Aorta (tissue), 5 donors: ENCODE results near the gene VANGL1. TPM values are rescaled to one million over a fixed set of nuclear protein-coding genes. Genes with fewer than 3 reads are reported as not detected.

ENCODE experiments used
- ATAC-seq: fragments of 200-7000 bp; cut with Tn5 transposase; one replicate; pipeline ENCODE4 v1.9.1; 2022; ENCODE audit warnings: moderate library complexity; ENCODE audit not compliant: low FRiP score
- DNase-seq, 2 donors: peaks; one replicate each; pipeline ENCODE4 v3.0.0-alpha.2; 2020
- H3K27ac ChIP-seq, 2 donors: one replicate each; pipeline ENCODE4 v1.5.1; 2013; ENCODE audit warnings: low read length in 2 of 2, mild to moderate bottlenecking in 2 of 2, moderate library complexity in 2 of 2, control low read depth in 1 of 2, inconsistent platforms in 1 of 2, low read depth in 1 of 2
- H3K27me3 ChIP-seq, 2 donors: one replicate each; pipeline ENCODE4 v1.6.1; 2013; ENCODE audit warnings: control low read depth in 1 of 2, low read length in 1 of 2, mild to moderate bottlenecking in 1 of 2, moderate library complexity in 1 of 2; ENCODE audit not compliant: insufficient read depth in 2 of 2, control insufficient read depth in 1 of 2
- H3K36me3 ChIP-seq, 2 donors: one replicate each; pipeline ENCODE4 v1.6.1; 2013; ENCODE audit warnings: control low read depth in 1 of 2, low read length in 1 of 2, mild to moderate bottlenecking in 1 of 2; ENCODE audit not compliant: insufficient read depth in 2 of 2, control insufficient read depth in 1 of 2
- H3K4me1 ChIP-seq, 2 donors: one replicate each; pipeline ENCODE4 v1.6.1; 2013; ENCODE audit warnings: low read length in 2 of 2, control low read depth in 1 of 2, mild to moderate bottlenecking in 1 of 2, moderate library complexity in 1 of 2; ENCODE audit not compliant: insufficient read depth in 2 of 2, control insufficient read depth in 1 of 2
- H3K4me3 ChIP-seq, 2 donors: one replicate each; pipeline ENCODE4 v1.5.1; 2013; ENCODE audit warnings: low read length in 2 of 2, control low read depth in 1 of 2, mild to moderate bottlenecking in 1 of 2
- H3K9me3 ChIP-seq: one replicate; pipeline ENCODE4 v1.6.1; 2013; ENCODE audit warnings: mild to moderate bottlenecking, low read length; ENCODE audit not compliant: control insufficient read depth
- WGBS, 2 donors: extraction: QIAGEN DNeasy Blood & Tissue Kit; methylation state at CpG; one replicate each; pipeline ENCODE4 v1.1.7; 2013; 5-methylcytosine and 5-hydroxymethylcytosine counted together
- intact Hi-C, 2 donors: fragments of 100-400 bp; cut with DNase I; formaldehyde crosslinking; loops; one replicate each; pipeline versions ENCODE4 v1.14.2 to v1.15.0; 2022
- polyA plus RNA-seq, 2 donors: library from polyadenylated mRNA; stranded (reverse); fragments of 200-250 nt; gene quantifications; one replicate each; pipeline ENCODE4 v1.2.3, GENCODE V29; 2013
- total RNA-seq, 2 donors: library from RNA; stranded (reverse); fragmentation: NEBNext Ultra II Directional; extraction: Animal tissue kit (Norgen Biotek cat#: 25700); gene quantifications; one replicate each; pipeline ENCODE4 v1.2.1, GENCODE V29; 2021
- donor health status: healthy with polysubstance abuse.
- donor health status: Bipolar disorder and iron deficiency.
- donor health status: DM: no; HTN: no; CAD: no.
- donor health status: DM: no; HTN: no; CAD: no.
- donor health status: DM: yes; HTN: yes; CAD: no.

The VANGL1 gene
- total and polyA plus RNA-seq, 4 donors: 0.75 to 14.8 (median 6.0) TPM

GRCh38 chr1:115668579-115668978 is 26.8 kb downstream of the VANGL1 start:
- no peaks in the 10 kb centered on the region for H3K27me3 ChIP-seq
- H3K9me3 ChIP-seq: no peaks in the 10 kb centered on the region
- no peak overlapping the region for H3K4me3 ChIP-seq
- intact Hi-C loops: no loop called here
- DNase-seq (no peak), ATAC-seq (no peak)
- H3K36me3 ChIP-seq: peaks cover 0 to 6% of the 10 kb centered on the region in 2 donors
- no peak overlapping the region for H3K27ac ChIP-seq
- 92 to 94% methylated on average over 1 of the region's 1 CpG for WGBS, 2 donors
- no peaks in the 10 kb centered on the region for H3K4me1 ChIP-seq

GRCh38 chr1:115669002-115669673 is 27.4 kb downstream of the VANGL1 start:
- ATAC-seq: no peak
- Histone ChIP-seq H3K27ac (no peak overlapping the region), H3K4me3 (no peak overlapping the region), H3K27me3 (no peaks in the 10 kb centered on the region), H3K4me1 (no peaks in the 10 kb centered on the region), H3K36me3 (peaks cover 0 to 2% of the 10 kb centered on the region in 2 donors), H3K9me3 (no peaks in the 10 kb centered on the region)
- intact Hi-C loops: no loop called here
- DNase-seq: no peak
- 94 to 96% methylated on average over 5 of the region's 5 CpGs for WGBS, 2 donors

GRCh38 chr1:115669886-115670285 is 28.1 kb downstream of the VANGL1 start:
- Histone ChIP-seq H3K4me1 (no peaks in the 10 kb centered on the region), H3K27ac (no peak overlapping the region), H3K4me3 (no peak overlapping the region), H3K27me3 (no peaks in the 10 kb centered on the region), H3K36me3 (peaks cover 0 to 2% of the 10 kb centered on the region in 2 donors), H3K9me3 (no peaks in the 10 kb centered on the region)
- intact Hi-C loops: no loop called here
- DNase-seq (no peak), ATAC-seq (no peak)
- 78 to 87% methylated on average over 1 of the region's 1 CpG for WGBS, 2 donors

- no peaks in the 10 kb centered on the region for H3K9me3 ChIP-seq
- H3K27me3 ChIP-seq: no peaks in the 10 kb centered on the region
- no peak overlapping the region for H3K4me3 ChIP-seq
- no peak overlapping the region for H3K27ac ChIP-seq
- H3K36me3 ChIP-seq: no peaks in the 10 kb centered on the region
- H3K4me1 ChIP-seq: no peaks in the 10 kb centered on the region
- ATAC-seq (no peak), DNase-seq (no peak)
- intact Hi-C loops: no loop called here
- WGBS, 2 donors: 75 to 76% methylated on average over 14 of the region's 14 CpGs
Observed at GRCh38 chr1:115670476-115671175, 28.9 kb downstream of the VANGL1 start.

GRCh38 chr1:115671176-115671934 is 29.6 kb downstream of the VANGL1 start:
- Histone ChIP-seq H3K27me3 (no peaks in the 10 kb centered on the region), H3K27ac (no peak overlapping the region), H3K9me3 (no peaks in the 10 kb centered on the region), H3K36me3 (no peaks in the 10 kb centered on the region), H3K4me3 (no peak overlapping the region), H3K4me1 (no peaks in the 10 kb centered on the region)
- DNase-seq (no peak), ATAC-seq (peak; percentile 53)
- intact Hi-C loops: no loop called here
- WGBS, 2 donors: 72 to 83% methylated on average over 19 of the region's 19 CpGs

GRCh38 chr1:115672224-115673009 is 30.6 kb downstream of the VANGL1 start:
- no peaks in the 10 kb centered on the region for H3K36me3 ChIP-seq
- intact Hi-C loops: no loop called here
- H3K4me3 ChIP-seq: no peak overlapping the region
- 92 to 94% methylated on average over 13 of the region's 13 CpGs for WGBS, 2 donors
- DNase-seq: no peak
- ATAC-seq: no peak
- H3K27me3 ChIP-seq: no peaks in the 10 kb centered on the region
- H3K4me1 ChIP-seq: no peaks in the 10 kb centered on the region
- H3K27ac ChIP-seq: no peak overlapping the region
- no peaks in the 10 kb centered on the region for H3K9me3 ChIP-seq

- Histone ChIP-seq H3K27me3 (no peaks in the 10 kb centered on the region), H3K4me3 (no peak overlapping the region), H3K4me1 (no peaks in the 10 kb centered on the region), H3K27ac (no peak overlapping the region), H3K36me3 (no peaks in the 10 kb centered on the region), H3K9me3 (no peaks in the 10 kb centered on the region)
- intact Hi-C loops: no loop called here
- ATAC-seq (no peak), DNase-seq (no peak)
- WGBS, 2 donors: 75% methylated on average over 7 of the region's 7 CpGs
Observed at GRCh38 chr1:115676498-115677181, 34.9 kb downstream of the VANGL1 start.

- Histone ChIP-seq H3K4me3 (no peak overlapping the region), H3K36me3 (no peaks in the 10 kb centered on the region), H3K9me3 (no peaks in the 10 kb centered on the region), H3K4me1 (no peaks in the 10 kb centered on the region), H3K27ac (no peak overlapping the region), H3K27me3 (no peaks in the 10 kb centered on the region)
- DNase-seq (no peak), ATAC-seq (no peak)
- 62 to 70% methylated on average over 3 of the region's 3 CpGs for WGBS, 2 donors
- intact Hi-C loops: no loop called here
Observed at GRCh38 chr1:115677182-115677555, 35.4 kb downstream of the VANGL1 start.
